Measurements from ENCODE around the gene SEL1L3. TPM values are rescaled to one million over a fixed set of nuclear protein-coding genes. Genes with fewer than 3 reads are reported as not detected.

The SEL1L3 gene
- total and polyA plus RNA-seq, 9 of the 15 experiments (the other 6 are each of a cell fraction or from before 2014, with no cell fraction given) = 10.0 to 44.3 (median 21.6) TPM

- Histone ChIP-seq H3K36me3 (ENCODE audit: control insufficient read depth, insufficient read depth, low read length) (no peaks in the 10 kb centered on the region), H3K9me1 (ENCODE audit: control insufficient read depth, insufficient read depth, low read length) (no peaks in the 10 kb centered on the region), H2AFZ (ENCODE audit: low read depth, low read length) (no peak overlapping the region), H3K4me3 (no peak overlapping the region), H3K4me2 (ENCODE audit: insufficient read depth, low read length) (no peak overlapping the region), H3K9me3 (replicated peaks; ENCODE audit: control insufficient read depth, insufficient read depth, low read depth, low read length) (no peaks in the 10 kb centered on the region), H3K79me2 (ENCODE audit: control insufficient read depth, insufficient read depth, low read length) (no peaks in the 10 kb centered on the region), H3K27me3 (ENCODE audit: control insufficient read depth in 2 of 2, insufficient read depth in 2 of 2, low read length in 2 of 2) (peaks cover 2 to 18% of the 10 kb centered on the region in 2 experiments; a peak in 3 of 5 replicates), H4K20me1 (replicated peaks; ENCODE audit: control insufficient read depth, insufficient read depth, low read length) (no peaks in the 10 kb centered on the region), H3K27ac (ENCODE audit: extremely low read depth, low read depth, low read length) (no peak overlapping the region), H3K4me1 (replicated peaks in 1 of 2; ENCODE audit: control insufficient read depth in 2 of 2, insufficient read depth in 2 of 2, low read length in 2 of 2) (no peaks in the 10 kb centered on the region; a peak in 1 of 5 replicates), H3K9ac (ENCODE audit: insufficient read depth in 1 of 2, low read depth in 2 of 2, low read length in 2 of 2) (no peak overlapping the region)
- no peak for DNase-seq (ENCODE audit: extremely low read depth in 1 of 4, low spot score in 3 of 4)
- POLR2A ChIA-PET = no interaction called here
- no peak for FAIRE-seq
- no TSS peak for BruUV-seq (replicated peaks)
- no peak for ATAC-seq
- 1% methylated on average over 5 of the region's 5 CpGs for WGBS (ENCODE audit: insufficient coverage, low coverage, missing lambda C conversion rate)
- TF ChIP-seq NUFIP1 (IDR thresholded peaks at IDR 0.05; ENCODE audit: partially characterized antibody) (no peak), POLR2AphosphoS2 (IDR thresholded peaks at IDR 0.05; ENCODE audit: low read length) (no peak), RAD51 (IDR thresholded peaks at IDR 0.05; ENCODE audit: borderline replicate concordance, low read depth) (no peak)
- CTCF ChIA-PET (ENCODE audit: low intra/inter-chr PET ratio) = no interaction called here
- intact Hi-C loops (cut with micrococcal nuclease) = no loop called here
- in situ Hi-C loops (cut with MboI) = no loop called here
Measured at GRCh38 chr4:25697516-25697915, 165.3 kb downstream of the SEL1L3 start.

Small RNAs within 50 kb of the gene (small RNA-seq; reads per million reads assigned to genes)
- gene MTND4LP22 = not detected

Other genes with a start within 250 kb of the SEL1L3 start
- not detected in 2 replicates for gene SLC34A2, start 207.1 kb downstream of the SEL1L3 start, total RNA-seq (2014; rRNA removed)
- not detected in 2 replicates for gene SLC34A2, start 207.1 kb downstream of the SEL1L3 start, total RNA-seq (2014; rRNA removed; fragmentation: Illumina TruSeq; extraction: Trizol)
- gene SLC34A2, start 207.1 kb downstream of the SEL1L3 start, total RNA-seq (2015; rRNA removed; fragmentation: Illumina TruSeq; extraction: Trizol) = not detected in 2 replicates
- gene SLC34A2, start 207.1 kb downstream of the SEL1L3 start, total RNA-seq (2021) = 1.2 and 1.5 TPM in 2 replicates
- not detected in 2 replicates for gene SLC34A2, start 207.1 kb downstream of the SEL1L3 start, polyA plus RNA-seq (2011; rRNA removed)
- gene SLC34A2, start 207.1 kb downstream of the SEL1L3 start, polyA plus RNA-seq (2014; fragmentation: Illumina TruSeq; extraction: Trizol) = not detected in 2 replicates
- not detected for gene SLC34A2, start 207.1 kb downstream of the SEL1L3 start, polyA plus RNA-seq (2014; fragmentation: Nextera tagmentation; extraction: Ambion mirVana)
- not detected in 2 replicates for gene SLC34A2, start 207.1 kb downstream of the SEL1L3 start, polyA plus RNA-seq (2014; rRNA removed)
- 25.8 and 28.0 TPM in 2 replicates for gene SMIM20, start 51.2 kb upstream of the SEL1L3 start, total RNA-seq (2014; rRNA removed)
- gene SMIM20, start 51.2 kb upstream of the SEL1L3 start, total RNA-seq (2014; rRNA removed; fragmentation: Illumina TruSeq; extraction: Trizol) = 36.5 and 38.9 TPM in 2 replicates
- gene SMIM20, start 51.2 kb upstream of the SEL1L3 start, total RNA-seq (2015; rRNA removed; fragmentation: Illumina TruSeq; extraction: Trizol) = 33.0 and 36.4 TPM in 2 replicates
- 25.1 and 29.9 TPM in 2 replicates for gene SMIM20, start 51.2 kb upstream of the SEL1L3 start, total RNA-seq (2021)
- 29.2 and 45.1 TPM in 2 replicates for gene SMIM20, start 51.2 kb upstream of the SEL1L3 start, polyA plus RNA-seq (2011; rRNA removed)
- 26.0 and 33.7 TPM in 2 replicates for gene SMIM20, start 51.2 kb upstream of the SEL1L3 start, polyA plus RNA-seq (2014; fragmentation: Illumina TruSeq; extraction: Trizol)
- gene SMIM20, start 51.2 kb upstream of the SEL1L3 start, polyA plus RNA-seq (2014; fragmentation: Nextera tagmentation; extraction: Ambion mirVana) = 10 to 100 TPM; 50.7 to 51.0 TPM
- gene SMIM20, start 51.2 kb upstream of the SEL1L3 start, polyA plus RNA-seq (2014; rRNA removed) = 36.9 and 46.3 TPM in 2 replicates